IMR-90 (cell line): Measurements from ENCODE around the gene CHAC1. TPM values are rescaled to one million over a fixed set of nuclear protein-coding genes. Genes with fewer than 3 reads are reported as not detected.
A peak's percentile ranks its signal among the peaks of the same experiment; 100 is the strongest.

Source experiments
- ATAC-seq: fragments of 200-7000 bp; cut with Tn5 transposase; 2 replicates; pipeline ENCODE4 v1.9.1; 2020; ENCODE audit warnings: low read depth, mild to moderate bottlenecking, moderate library complexity
- BruUV-seq: library from RNA; stranded (reverse); fragments of 400-500 nt; replicated peaks from 2 replicates; lab custom pipeline; 2021; lab: Mats Ljungman, UMichigan
- CTCF ChIA-PET: fragments of 300-600 bp; formaldehyde crosslinking; extraction: SDS; loops from one replicate; lab custom pipeline; 2021; ENCODE audit warnings: antibody characterized with exemption; lab: Yijun Ruan, JAX
- POLR2A ChIA-PET: fragments of 300-600 bp; sonication (Branson Sonifier 250); formaldehyde crosslinking; loops from one replicate; lab custom pipeline; 2022; ENCODE audit warnings: antibody characterized with exemption; ENCODE audit not compliant: unreplicated experiment; lab: Charles Lee
- DNase-seq: peaks from one replicate; pipeline ENCODE4 v3.0.0; 2013
- H2AFZ ChIP-seq: replicated peaks from 2 replicates; pipeline ENCODE3; 2013; ENCODE audit warnings: low read length, mild to moderate bottlenecking; ENCODE audit not compliant: poor library complexity
- H2AK5ac ChIP-seq: 2 replicates; pipeline ENCODE4 v1.6.1; 2013; ENCODE audit warnings: low read depth, low read length, inconsistent platforms
- H2AK9ac ChIP-seq: replicated peaks from 2 replicates; pipeline ENCODE3; 2013; ENCODE audit warnings: mild to moderate bottlenecking, low read depth, low read length, moderate library complexity; ENCODE audit not compliant: poor library complexity
- H2BK120ac ChIP-seq: 2 replicates; pipeline ENCODE4 v1.6.1; 2013; ENCODE audit warnings: low read depth, low read length, inconsistent platforms
- H2BK15ac ChIP-seq: 3 replicates; pipeline ENCODE4 v1.6.1; 2013; ENCODE audit warnings: low read depth, low read length, inconsistent platforms
- H2BK20ac ChIP-seq: 2 replicates; pipeline ENCODE4 v1.6.1; 2013; ENCODE audit warnings: low read depth, mild to moderate bottlenecking, inconsistent platforms, low read length, moderate library complexity
- H2BK5ac ChIP-seq: 2 replicates; pipeline ENCODE4 v1.6.1; 2013; ENCODE audit warnings: mild to moderate bottlenecking, low read depth, low read length, inconsistent platforms; ENCODE audit not compliant: poor library complexity, severe bottlenecking
- H3K14ac ChIP-seq: replicated peaks from 2 replicates; pipeline ENCODE4 v1.6.1; 2013; ENCODE audit warnings: low read depth, low read length, inconsistent platforms
- H3K18ac ChIP-seq: 2 replicates; pipeline ENCODE4 v1.6.1; 2013; ENCODE audit warnings: low read depth, low read length, control low read depth
- H3K23ac ChIP-seq: 2 replicates; pipeline ENCODE4 v1.6.1; 2013; ENCODE audit warnings: low read depth, low read length, inconsistent platforms
- H3K27ac ChIP-seq: 2 replicates; pipeline ENCODE4 v1.5.1; 2013; ENCODE audit warnings: mild to moderate bottlenecking, control low read depth, low read length; ENCODE audit not compliant: insufficient read depth
- H3K27me3 ChIP-seq: 2 replicates; pipeline ENCODE4 v1.6.1; 2013; ENCODE audit warnings: low read length; ENCODE audit not compliant: control insufficient read depth, insufficient read depth
- H3K36me3 ChIP-seq: 2 replicates; pipeline ENCODE4 v1.6.1; 2013; ENCODE audit warnings: low read length, mixed read lengths; ENCODE audit not compliant: control insufficient read depth, insufficient read depth
- H3K4ac ChIP-seq: 2 replicates; pipeline ENCODE4 v1.6.1; 2013; ENCODE audit warnings: low read depth, low read length, inconsistent platforms
- H3K4me1 ChIP-seq: 2 replicates; pipeline ENCODE4 v1.6.1; 2013; ENCODE audit warnings: low read length, mixed read lengths; ENCODE audit not compliant: control insufficient read depth, insufficient read depth
- H3K4me2 ChIP-seq: 2 replicates; pipeline ENCODE4 v1.6.1; 2013; ENCODE audit warnings: low read depth, mild to moderate bottlenecking, control low read depth, low read length, moderate library complexity
- H3K4me3 ChIP-seq: 2 replicates; pipeline ENCODE4 v1.5.1; 2013; ENCODE audit warnings: low read depth, mild to moderate bottlenecking, control low read depth, low read length, moderate library complexity; ENCODE audit not compliant: insufficient read depth
- H3K56ac ChIP-seq: 2 replicates; pipeline ENCODE4 v1.6.1; 2013; ENCODE audit warnings: low read length, inconsistent platforms; ENCODE audit not compliant: insufficient read depth; ENCODE audit errors: extremely low read depth
- H3K79me1 ChIP-seq, 2 experiments: 2 replicates each; pipeline ENCODE4 v1.6.1; 2013; ENCODE audit warnings: low read length in 2 of 2, inconsistent platforms in 1 of 2, low read depth in 1 of 2
- H3K9ac ChIP-seq: 2 replicates; pipeline ENCODE4 v1.6.1; 2013; ENCODE audit warnings: low read depth, low read length, control low read depth
- H3K9me1 ChIP-seq: 2 replicates; pipeline ENCODE4 v1.6.1; 2013; ENCODE audit warnings: low read length, inconsistent platforms; ENCODE audit not compliant: insufficient read depth
- H3K9me3 ChIP-seq: 2 replicates; pipeline ENCODE4 v1.6.1; 2013; ENCODE audit warnings: low read length; ENCODE audit not compliant: control insufficient read depth, insufficient read depth
- H4K20me1 ChIP-seq: 2 replicates; pipeline ENCODE4 v1.6.1; 2013; ENCODE audit warnings: low read length, inconsistent platforms; ENCODE audit not compliant: insufficient read depth
- H4K5ac ChIP-seq: 2 replicates; pipeline ENCODE4 v1.6.1; 2013; ENCODE audit warnings: mild to moderate bottlenecking, low read depth, low read length, control low read depth
- H4K8ac ChIP-seq, 2 experiments: 2 replicates each; pipeline ENCODE4 v1.6.1; 2013; ENCODE audit warnings: low read depth in 2 of 2, low read length in 2 of 2, control low read depth in 1 of 2, inconsistent platforms in 1 of 2
- H4K91ac ChIP-seq: 2 replicates; pipeline ENCODE4 v1.6.1; 2013; ENCODE audit warnings: low read depth, low read length, inconsistent platforms; ENCODE audit not compliant: insufficient read depth
- BHLHE40 ChIP-seq: fragments of 150-350 bp; IDR thresholded peaks from 2 replicates; pipeline ENCODE4 v1.6.1; 2016; ENCODE audit warnings: mild to moderate bottlenecking, low read depth, low read length
- CEBPB ChIP-seq: IDR thresholded peaks from 2 replicates; pipeline ENCODE4 v1.6.1; 2012; ENCODE audit warnings: low read depth, low read length, improper control_type of control experiment
- CHD1 ChIP-seq: IDR thresholded peaks from 2 replicates; pipeline ENCODE4 v1.6.1; 2012; ENCODE audit warnings: low read depth, low read length, improper control_type of control experiment
- CTCF ChIP-seq: conservative IDR thresholded peaks from 2 replicates; pipeline ENCODE4 v1.5.1; 2012; ENCODE audit warnings: mild to moderate bottlenecking, low read depth, low read length, improper control_type of control experiment
- ELK1 ChIP-seq: fragments of 150-350 bp; IDR thresholded peaks from 2 replicates; pipeline ENCODE4 v1.6.1; 2016; ENCODE audit warnings: low read depth, mild to moderate bottlenecking, low read length, moderate library complexity, borderline replicate concordance
- FOS ChIP-seq: fragments of 150-350 bp; IDR thresholded peaks from 2 replicates; pipeline ENCODE4 v1.6.1; 2016; ENCODE audit warnings: low read depth, low read length
- MAFK ChIP-seq: IDR thresholded peaks from 2 replicates; pipeline ENCODE4 v1.6.1; 2012; ENCODE audit warnings: low read depth, low read length, improper control_type of control experiment
- MAZ ChIP-seq: IDR thresholded peaks from 2 replicates; pipeline ENCODE4 v1.6.1; 2012; ENCODE audit warnings: low read depth, mild to moderate bottlenecking, low read length, improper control_type of control experiment, moderate library complexity, borderline replicate concordance
- MXI1 ChIP-seq: IDR thresholded peaks from 2 replicates; pipeline ENCODE4 v1.6.1; 2012; ENCODE audit warnings: low read depth, mild to moderate bottlenecking, low read length, moderate library complexity, borderline replicate concordance
- NFE2L2 ChIP-seq: fragments of 150-350 bp; IDR thresholded peaks from 2 replicates; pipeline ENCODE4 v1.6.1; 2016; ENCODE audit warnings: low read depth, mild to moderate bottlenecking, low read length
- POLR2A ChIP-seq: IDR thresholded peaks from 2 replicates; pipeline ENCODE4 v1.6.1; 2012; ENCODE audit warnings: mild to moderate bottlenecking, low read depth, low read length
- RAD21 ChIP-seq: IDR thresholded peaks from 2 replicates; pipeline ENCODE4 v1.6.1; 2012; ENCODE audit warnings: low read length, improper control_type of control experiment
- RCOR1 ChIP-seq: IDR thresholded peaks from 2 replicates; pipeline ENCODE4 v1.6.1; 2012; ENCODE audit warnings: mild to moderate bottlenecking, low read length, improper control_type of control experiment; ENCODE audit not compliant: insufficient replicate concordance
- RFX5 ChIP-seq: IDR thresholded peaks from 2 replicates; pipeline ENCODE4 v1.8.0; 2012; ENCODE audit warnings: low read depth, mild to moderate bottlenecking, low read length, moderate library complexity
- SMC3 ChIP-seq: fragments of 150-350 bp; IDR thresholded peaks from 2 replicates; pipeline ENCODE4 v1.6.1; 2016; ENCODE audit warnings: low read depth, mild to moderate bottlenecking, antibody characterized with exemption, low read length, moderate library complexity
- USF2 ChIP-seq: fragments of 150-350 bp; IDR thresholded peaks from 2 replicates; pipeline ENCODE4 v1.6.1; 2017; ENCODE audit warnings: mild to moderate bottlenecking, antibody characterized with exemption, low read length, low read depth
- WGBS, 2 experiments: methylation state at CpG; one replicate each; pipeline versions ENCODE4 v1.1.5 to v1.1.7; 2013; ENCODE audit warnings: missing lambda C conversion rate in 2 of 2; ENCODE audit not compliant: insufficient read length in 1 of 2; ENCODE audit errors: extremely low coverage in 2 of 2; 5-methylcytosine and 5-hydroxymethylcytosine counted together
- dilution Hi-C: fragments of 300-500 bp; cut with HindIII; formaldehyde crosslinking; loops from one replicate; pipeline ENCODE4 v1.14.3; 2018; ENCODE audit warnings: low sequenced_read_pairs; ENCODE audit not compliant: unreplicated experiment
- in situ Hi-C: fragments of 300-500 bp; cut with MboI; formaldehyde crosslinking; loops from 3 replicates; pipeline ENCODE4 v1.14.3; 2019; ENCODE audit warnings: low sequenced_read_pairs, inconsistent platforms, mixed read lengths
- intact Hi-C: fragments of 100-400 bp; cut with micrococcal nuclease; formaldehyde crosslinking; loops from 2 replicates; pipeline ENCODE4 v1.10.0; 2022
- polyA plus RNA-seq, 3 experiments: library from polyadenylated mRNA; depleted of rRNA; stranded (reverse); fragments of >200 nt; gene quantifications; 2 replicates each; pipeline ENCODE4 v1.2.3, GENCODE V29; 2012; ENCODE audit warnings: low replicate concordance in 1 of 3
- total RNA-seq: library from RNA; depleted of rRNA; stranded (reverse); fragments of >200 nt; gene quantifications from 2 replicates; pipeline ENCODE4 v1.2.3, GENCODE V29; 2012

Gene CHAC1
- total and polyA plus RNA-seq, 2 of the 4 experiments (the other 2 are of a cell fraction): 51.3 to 77.8 TPM

GRCh38 chr15:40991355-40991754 is 38.1 kb downstream of the CHAC1 start:
- in situ Hi-C loops: no loop called here
- H3K4me3 ChIP-seq: no peak overlapping the region
- peak overlapping the region; percentile 86 for H4K91ac ChIP-seq
- 100% methylated on average over 1 of the region's 3 CpGs; no CpG with 5 or more reads in 1 of the 2 experiments for WGBS, 2 experiments
- H3K9ac ChIP-seq: no peak overlapping the region
- peak overlapping the region; percentile 31; the same call in 1 of the 2 replicates for H3K23ac ChIP-seq
- H3K56ac ChIP-seq: peak overlapping the region; percentile 50; the same call in 1 of the 2 replicates
- BruUV-seq: no TSS peak
- H3K18ac ChIP-seq: peak overlapping the region; percentile 64; the same call in 1 of the 2 replicates
- peak overlapping the region; percentile 94 for H3K4ac ChIP-seq
- H3K79me1 ChIP-seq: peaks cover 30 to 78% of the 10 kb centered on the region in 2 experiments
- no peak overlapping the region for H2AFZ ChIP-seq
- peak overlapping the region; percentile 98; the same call in 2 of the 3 replicates for H2BK15ac ChIP-seq
- no peaks in the 10 kb centered on the region for H3K27me3 ChIP-seq
- peak overlapping the region; percentile 96 for H2BK120ac ChIP-seq
- dilution Hi-C loops: no loop called here
- H2AK9ac ChIP-seq: no peak overlapping the region
- no peak for ATAC-seq
- intact Hi-C loops: no loop called here
- peaks cover 17% of the 10 kb centered on the region for H3K9me1 ChIP-seq
- POLR2A ChIA-PET: interaction anchor here (0.7 to 0.9 kb wide), 3 partner anchors 38 to 87 kb away, joined by 3 to 4 read pairs (median 3); partner anchors contain the start of gene CHAC1
- H4K20me1 ChIP-seq: no peaks in the 10 kb centered on the region
- DNase-seq: no peak
- no peak overlapping the region for H3K4me2 ChIP-seq
- peak overlapping the region; percentile 65 for H3K14ac ChIP-seq
- peak overlapping the region; percentile 33; the same call in 1 of the 2 replicates for H4K5ac ChIP-seq
- no peak for TF ChIP-seq MXI1
- TF ChIP-seq FOS: no peak
- TF ChIP-seq BHLHE40: no peak
- no peak for TF ChIP-seq ELK1
- no peak for TF ChIP-seq SMC3
- TF ChIP-seq MAFK: no peak
- TF ChIP-seq CHD1: no peak
- TF ChIP-seq USF2: no peak
- no peak for TF ChIP-seq POLR2A
- no peak for TF ChIP-seq RFX5
- TF ChIP-seq RCOR1: no peak
- TF ChIP-seq RAD21: no peak
- no peak for TF ChIP-seq NFE2L2
- TF ChIP-seq MAZ: no peak
- no peak for TF ChIP-seq CEBPB
- no peak for TF ChIP-seq CTCF
- H3K27ac ChIP-seq: peak overlapping the region; percentile 70
- CTCF ChIA-PET: no interaction called here
- peak overlapping the region; percentile 21 to 91; a peak in 3 of 4 replicates for H4K8ac ChIP-seq
- no peaks in the 10 kb centered on the region for H3K9me3 ChIP-seq
- peak overlapping the region; percentile 85 for H2BK20ac ChIP-seq
- H3K36me3 ChIP-seq: peaks cover 23% of the 10 kb centered on the region
- peak overlapping the region; percentile 99 for H2AK5ac ChIP-seq
- H3K4me1 ChIP-seq: peaks cover 24% of the 10 kb centered on the region
- peak overlapping the region; percentile 88 for H2BK5ac ChIP-seq
